Measurements from ENCODE around the gene EXOC4.

GRCh38 chr7:133681529-133681928 is 428.7 kb downstream of the EXOC4 start:
- TF ChIP-seq EZH2 (IDR thresholded peaks at IDR 0.05; ENCODE audit: insufficient read depth, poor library complexity, severe bottlenecking), result no peak
- TF ChIP-seq EZH2phosphoT487 (IDR thresholded peaks at IDR 0.05; ENCODE audit: insufficient read depth, low read depth), result no peak
